Left kidney (tissue), 2 donors: ENCODE results near the gene HSD3B7. TPM values are rescaled to one million over a fixed set of nuclear protein-coding genes. Genes with fewer than 3 reads are reported as not detected.
"Not testable (repeated sequence)": the region's sequence is repeated elsewhere in the genome, so short reads cannot be mapped to it uniquely, and the experiment has no call there.

Experiments
- DNase-seq: peaks from one replicate; pipeline ENCODE4 v3.0.0-alpha.2; 2013
- polyA plus RNA-seq: library from polyadenylated mRNA; unstranded; fragments of 120-200 nt; gene quantifications from one replicate; pipeline ENCODE4 v1.2.1, GENCODE V29; 2013; ENCODE audit not compliant: insufficient read length

HSD3B7 gene
- polyA plus RNA-seq, 1 donor = 6.7 TPM

DNA sequence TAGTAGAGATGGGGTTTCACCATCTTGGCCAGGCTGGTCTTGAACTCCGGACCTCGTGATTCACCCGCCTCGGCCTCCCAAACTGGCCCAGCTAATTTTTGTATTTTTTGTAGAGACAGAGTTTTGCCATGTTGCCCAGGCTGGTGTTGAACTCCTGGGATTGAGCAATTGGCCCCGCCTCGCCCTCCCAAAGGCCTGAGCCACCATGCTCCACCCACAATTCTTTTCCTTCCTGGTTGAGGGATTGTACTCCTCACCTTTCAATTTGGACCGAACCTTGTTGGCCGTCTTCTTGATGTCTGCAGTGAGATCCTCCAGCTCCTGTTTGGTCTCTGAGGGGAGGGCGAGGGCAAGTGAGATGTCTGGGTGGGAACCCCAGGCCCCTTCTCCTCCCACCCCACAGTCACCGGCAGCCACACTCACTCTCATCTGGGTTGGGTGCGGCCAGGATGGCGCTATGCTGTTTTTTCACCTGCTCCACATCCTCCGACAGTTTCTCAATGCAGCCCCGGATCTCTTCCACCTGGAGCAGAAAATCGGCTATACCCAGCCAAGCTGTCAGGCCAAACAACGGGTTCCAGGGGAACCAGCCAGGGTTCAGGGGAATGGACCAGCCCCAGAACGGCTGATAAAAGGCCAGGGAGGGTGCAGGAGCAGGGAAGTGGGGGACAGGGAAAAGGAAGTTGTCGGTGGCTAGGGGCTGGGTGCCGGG, 15.8 kb downstream of the HSD3B7 start:
- no peak for DNase-seq

DNA sequence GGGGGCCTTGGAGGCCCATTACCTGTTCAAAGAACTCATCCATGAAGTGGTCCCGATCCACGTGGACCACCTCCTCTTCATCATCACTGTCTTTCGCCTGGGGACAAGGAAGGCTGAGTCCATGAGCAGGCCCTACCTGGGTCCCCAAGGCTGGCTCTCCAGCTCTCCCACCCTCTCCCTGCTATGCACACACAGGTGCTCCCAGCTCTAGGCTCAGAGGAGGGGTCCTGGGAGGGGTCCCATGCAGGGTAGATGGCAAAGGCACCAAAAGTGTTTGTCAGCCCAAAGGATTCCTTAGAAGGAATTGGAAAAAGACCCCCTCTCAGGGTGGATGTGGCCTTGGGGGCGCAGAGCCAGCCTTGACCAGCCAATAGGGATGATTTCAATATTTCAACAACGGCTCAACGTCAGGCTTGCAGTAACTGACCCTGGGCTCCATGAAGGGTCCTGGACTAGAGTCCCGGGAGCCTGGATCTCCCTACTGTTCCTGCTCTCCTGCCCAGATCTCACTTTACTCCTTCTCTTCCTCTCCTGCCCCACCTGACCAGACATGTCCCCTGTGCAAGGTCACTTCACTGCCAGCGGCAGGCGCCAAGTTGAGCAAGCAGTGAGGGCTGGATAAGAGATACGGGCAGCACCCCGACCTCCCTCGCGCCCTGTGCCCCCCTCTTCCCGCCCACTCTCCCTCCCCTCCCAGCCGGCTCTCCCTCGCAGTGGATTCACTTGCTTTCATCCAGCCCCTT, 16.7 kb downstream of the HSD3B7 start:
- DNase-seq = no peak

DNA sequence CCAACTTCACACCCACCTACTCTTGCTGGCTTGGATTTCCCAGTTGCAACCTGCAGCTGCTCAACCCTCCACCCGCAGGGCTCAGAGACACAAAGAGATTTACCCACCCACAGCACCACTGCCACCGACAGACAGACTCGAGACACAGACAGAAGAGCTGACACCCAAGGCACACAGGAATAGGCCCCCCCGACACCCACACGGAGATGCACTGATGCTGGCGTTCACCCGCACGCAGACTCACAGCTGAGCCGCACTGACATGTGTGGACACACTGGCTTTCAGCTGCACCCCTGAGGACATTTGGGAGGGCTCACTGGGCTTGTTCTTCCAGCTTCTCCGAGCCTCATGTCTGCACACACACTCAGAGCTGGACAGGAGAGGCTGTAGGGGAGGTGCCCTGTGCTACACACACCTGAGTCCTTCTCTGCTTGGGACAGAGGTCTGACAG, 17.3 kb downstream of the HSD3B7 start:
- DNase-seq = no peak

DNA sequence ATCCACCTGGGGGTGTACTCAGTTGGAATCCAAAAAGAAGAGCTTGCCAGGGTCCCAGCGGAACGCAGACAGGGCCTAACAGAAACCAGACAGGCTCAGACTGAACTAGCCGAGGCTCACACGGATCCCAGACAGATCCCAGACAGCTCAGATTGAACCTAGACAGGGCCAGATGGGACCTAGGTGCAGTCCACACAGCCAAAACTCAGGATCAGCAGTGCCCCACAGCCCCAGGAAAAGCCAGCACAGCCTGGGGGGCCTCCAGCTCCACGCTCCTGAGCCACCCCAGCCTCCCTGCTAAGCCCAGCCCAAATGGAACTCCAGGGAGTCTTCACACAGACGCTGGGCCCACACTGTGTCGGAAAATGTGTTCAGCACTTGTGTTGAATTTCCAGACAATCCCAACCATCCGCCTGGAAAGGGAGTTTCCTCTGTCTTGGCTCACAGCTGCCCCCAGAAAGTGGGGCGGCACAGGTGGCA, 17.9 kb downstream of the HSD3B7 start:
- no peak for DNase-seq

DNA sequence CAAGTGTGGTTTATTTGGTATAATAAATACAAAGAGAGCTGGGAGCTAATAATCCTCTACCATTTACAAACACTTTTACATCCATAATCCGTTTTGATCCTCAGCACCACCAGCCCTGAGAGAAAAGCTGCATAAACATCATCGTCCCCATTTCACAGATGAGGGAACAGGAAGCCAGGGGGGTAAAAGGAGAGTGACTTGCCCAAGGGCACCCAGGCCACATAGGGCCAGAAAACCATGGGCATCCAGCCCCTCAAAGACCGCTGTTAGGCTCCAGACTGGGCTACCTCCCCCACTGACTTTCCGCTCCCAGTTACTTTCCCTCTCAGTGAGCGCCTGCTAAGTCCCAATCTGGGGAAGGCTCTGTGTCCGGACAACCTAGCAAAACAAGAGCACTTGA, 18.7 kb downstream of the HSD3B7 start:
- DNase-seq = no peak

DNA sequence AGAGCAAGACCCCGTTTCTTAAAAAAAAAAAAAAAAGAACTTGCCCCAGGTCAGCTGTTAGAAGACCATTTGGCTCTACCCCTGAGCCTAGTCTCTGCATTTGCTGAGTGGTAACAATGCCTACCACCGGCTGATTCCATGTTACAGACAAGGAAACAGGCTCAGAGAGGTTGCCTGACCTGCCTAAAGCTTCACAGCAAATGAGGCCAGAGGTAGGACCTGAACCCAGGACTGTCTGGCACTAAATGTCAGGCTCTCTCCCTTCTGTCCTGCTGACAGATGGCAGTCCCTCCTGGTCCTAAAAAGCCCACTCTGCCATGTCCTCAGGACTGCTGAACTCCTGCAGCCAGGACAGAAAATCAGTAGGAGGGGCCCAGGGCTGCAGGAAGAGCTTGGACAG, 19.7 kb downstream of the HSD3B7 start:
- DNase-seq = no peak

DNA sequence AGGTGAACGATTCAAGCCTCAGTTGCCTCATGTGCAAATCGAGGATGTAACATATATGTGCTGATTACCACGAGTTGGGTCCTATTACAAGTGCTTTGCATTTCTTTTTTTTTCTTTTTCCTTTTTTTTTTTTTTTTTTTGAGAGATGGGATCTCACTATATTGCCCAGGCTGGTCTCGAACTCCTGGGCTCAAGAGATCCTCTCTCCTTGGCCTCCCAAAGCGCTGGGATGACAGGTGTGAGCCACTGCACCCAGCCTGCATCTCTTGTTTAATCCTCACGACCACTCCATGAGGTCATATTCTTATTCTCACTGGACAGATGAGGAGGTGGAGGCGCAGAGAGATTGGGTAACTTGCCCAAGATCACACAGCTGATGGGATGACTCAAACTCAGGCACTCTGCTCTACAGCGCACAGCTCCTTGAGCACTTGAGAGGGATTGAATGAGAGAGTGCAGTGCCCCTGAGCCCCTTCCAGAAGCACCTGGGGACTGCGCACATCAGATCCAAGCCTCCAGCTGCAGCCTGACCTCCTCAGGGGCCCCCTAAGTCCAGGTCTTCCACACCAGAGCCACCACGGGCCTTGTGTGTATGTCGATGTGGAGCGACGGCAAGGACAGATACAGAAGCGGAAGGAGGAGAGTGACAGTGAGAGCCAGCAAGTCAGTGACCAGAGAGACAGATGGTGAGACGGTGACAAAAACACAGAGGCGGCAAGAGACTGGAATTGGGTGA, 20.5 kb downstream of the HSD3B7 start:
- no peak for DNase-seq

DNA sequence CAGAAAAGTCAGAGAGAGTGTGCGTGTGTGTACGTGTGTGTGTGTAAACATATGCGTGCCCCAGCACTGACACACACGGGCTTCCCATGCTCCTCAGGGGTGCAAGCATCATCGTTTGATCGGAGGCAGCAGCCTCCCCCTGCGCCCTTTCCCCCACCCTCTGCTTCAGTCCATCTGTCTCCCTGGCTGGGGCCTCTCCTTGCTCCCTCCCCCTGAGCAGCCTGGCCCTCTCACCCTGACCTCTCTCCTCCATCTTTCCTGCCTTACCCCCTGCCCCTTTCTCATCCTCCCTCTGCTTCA, 21.0 kb downstream of the HSD3B7 start:
- no peak for DNase-seq

DNA sequence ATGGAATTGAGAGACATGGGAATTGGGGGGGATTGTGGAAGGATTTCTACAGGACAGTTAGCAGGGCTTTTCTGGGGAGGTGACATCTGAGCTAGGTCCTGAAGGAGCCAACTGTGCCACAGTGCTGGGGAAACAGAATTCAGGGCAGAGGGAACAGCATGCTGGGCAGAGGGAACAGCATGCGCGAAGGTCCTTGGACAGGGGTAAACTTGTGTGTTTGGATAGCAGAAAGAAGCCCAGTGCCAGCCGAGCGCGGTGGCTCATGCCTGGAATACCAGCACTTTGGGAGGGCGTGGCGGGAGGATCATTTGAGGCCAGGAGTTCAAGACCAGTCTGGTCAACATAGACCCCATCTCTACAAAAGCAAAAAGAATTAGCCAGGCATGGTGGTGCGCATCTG, 21.6 kb downstream of the HSD3B7 start:
- no peak for DNase-seq

DNA sequence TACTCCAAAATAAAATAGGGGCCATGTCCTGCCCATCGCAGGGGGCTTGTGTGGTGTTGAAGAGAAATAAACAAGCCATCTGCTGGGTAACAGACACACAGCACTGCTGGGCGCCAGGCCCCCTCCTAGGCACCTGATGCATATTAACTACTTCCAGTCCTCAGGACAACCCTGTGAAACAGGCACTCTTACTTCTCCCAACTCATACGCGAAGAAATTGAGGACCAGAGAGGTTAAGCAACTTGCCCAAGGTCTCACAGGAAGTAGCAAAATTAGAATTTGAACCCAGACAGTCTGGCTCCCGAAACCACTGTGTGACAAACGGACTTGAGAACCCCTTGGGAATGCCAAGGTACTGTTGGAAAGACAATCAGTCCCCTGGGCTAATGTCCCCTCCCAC, 22.7 kb downstream of the HSD3B7 start:
- no peak for DNase-seq

DNA sequence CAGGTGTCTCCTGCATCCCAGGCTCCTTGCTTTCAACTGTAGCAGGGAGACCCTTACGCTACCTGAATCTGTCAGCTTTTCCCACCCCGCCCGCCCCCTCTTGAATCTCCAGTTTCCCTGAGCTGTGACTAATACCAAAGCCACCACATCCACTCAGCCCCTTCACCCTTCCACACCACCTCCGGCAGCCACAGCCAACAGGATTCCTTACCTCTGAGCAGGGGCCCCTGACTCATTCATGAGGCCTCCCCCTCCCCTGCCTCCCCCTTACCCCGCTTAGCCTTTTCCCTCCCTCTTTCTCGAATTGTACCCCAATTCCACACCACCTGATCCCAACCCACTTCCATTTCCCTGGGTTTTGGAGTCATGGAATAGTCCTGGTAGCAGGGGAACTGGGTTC, 23.1 kb downstream of the HSD3B7 start:
- no peak for DNase-seq

DNA sequence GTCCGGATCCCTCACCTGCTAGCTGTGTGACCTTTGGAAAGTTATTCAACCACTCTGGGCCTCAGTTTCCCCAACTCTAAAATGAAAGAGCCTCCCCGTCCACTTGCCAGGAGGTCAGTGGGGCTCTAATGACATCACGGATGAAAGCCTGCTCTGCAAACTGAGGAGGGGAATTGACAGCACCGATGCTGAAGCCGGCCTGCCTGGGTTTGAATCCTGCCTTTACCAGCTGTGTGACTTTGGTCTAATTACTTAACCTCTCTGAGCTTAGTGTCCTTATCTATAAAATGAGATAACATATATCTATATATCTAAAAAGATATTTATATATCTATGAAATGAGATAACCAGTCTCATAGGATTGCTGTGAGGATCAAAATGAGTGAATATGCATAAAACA, 23.5 kb downstream of the HSD3B7 start:
- no peak for DNase-seq

DNA sequence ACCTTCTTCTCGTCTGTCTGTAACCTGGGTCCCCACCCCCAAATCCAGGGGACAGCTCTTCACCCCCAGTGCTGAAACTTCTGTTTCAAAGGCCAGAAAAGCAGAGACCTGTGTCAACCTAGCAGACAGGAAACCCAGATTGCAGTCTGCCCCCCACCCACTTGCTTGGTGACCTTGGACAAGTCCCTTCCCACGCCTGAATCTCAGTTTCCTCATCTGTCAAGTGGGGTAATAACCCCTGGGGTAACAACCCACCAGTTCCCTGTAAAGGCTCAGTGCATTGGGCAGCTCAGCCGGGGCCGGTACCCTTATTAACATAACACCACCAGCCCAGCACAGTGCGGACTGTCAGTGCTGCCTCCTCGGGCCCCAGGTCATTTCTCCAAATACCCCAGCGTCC, 24.1 kb downstream of the HSD3B7 start:
- no peak for DNase-seq

DNA sequence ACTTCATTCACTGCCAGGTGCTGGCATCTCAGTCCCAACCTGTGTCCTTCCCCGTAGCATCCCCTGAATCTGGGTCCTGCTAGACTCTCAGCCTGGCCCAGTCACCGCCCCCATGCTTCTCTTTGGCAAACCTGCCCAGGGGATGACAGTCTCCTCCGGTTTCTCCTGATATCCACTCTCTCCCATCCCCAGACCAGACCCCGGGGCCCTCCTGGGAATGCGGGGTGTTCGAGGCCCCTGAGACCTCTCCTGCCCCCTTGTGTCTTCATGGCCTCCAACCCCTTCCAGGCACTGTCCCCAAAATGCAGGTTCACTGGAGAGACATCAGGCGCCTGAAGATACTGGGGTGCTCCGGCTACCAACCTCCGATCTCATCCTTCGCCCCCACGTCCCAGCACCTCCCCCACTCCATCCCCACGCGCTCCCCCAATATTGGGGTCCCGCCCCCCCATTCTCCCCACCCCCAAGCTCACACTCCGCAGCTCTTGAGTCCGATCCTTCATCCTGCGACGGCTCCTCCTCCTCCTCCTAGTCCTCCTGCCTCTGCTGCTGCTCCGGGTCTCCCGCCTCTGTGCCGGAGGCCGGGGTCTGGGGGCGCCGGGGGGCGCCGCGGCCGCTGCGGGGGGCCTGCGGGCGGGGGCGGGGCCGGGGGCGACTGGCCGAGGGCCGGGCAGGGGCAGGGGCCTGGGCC, 25.0 kb downstream of the HSD3B7 start:
- DNase-seq = no peak

DNA sequence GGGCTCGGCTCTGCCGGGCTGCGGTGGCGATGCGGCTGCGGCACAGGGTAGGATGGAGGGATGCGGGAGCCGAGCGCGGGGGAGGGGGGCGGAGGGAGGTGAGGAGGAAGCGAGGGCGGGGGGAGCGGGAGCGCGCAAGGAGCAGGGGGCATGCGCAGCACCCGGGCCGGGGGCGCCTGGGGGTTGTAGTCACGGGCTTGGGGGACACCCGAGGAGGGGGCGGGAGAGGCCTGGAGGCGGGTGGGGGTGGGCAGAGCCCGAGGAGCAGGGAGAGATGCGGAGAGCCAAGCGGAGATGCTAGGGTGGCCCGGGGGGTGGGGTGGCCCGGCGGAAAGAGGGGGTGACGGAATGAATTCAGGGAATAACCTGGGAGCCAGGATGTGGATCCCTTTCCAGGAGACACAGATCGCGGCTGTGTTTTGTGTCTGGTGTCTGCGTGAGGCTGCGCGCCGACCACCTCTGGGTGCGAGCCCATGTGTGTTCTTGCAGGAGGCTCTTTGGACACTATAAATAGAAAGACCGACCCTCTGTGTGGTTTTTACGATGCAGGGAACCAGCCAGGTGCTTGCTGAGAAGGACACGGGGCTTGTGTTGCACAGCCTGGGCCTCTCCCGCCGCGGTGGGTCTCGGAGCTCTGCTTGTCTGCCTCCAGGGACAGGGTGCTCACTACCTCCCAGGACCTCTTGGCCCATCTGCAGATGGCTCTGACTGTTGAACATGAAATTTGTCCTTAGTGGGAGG, 25.7 kb downstream of the HSD3B7 start, which contains the start of gene STX1B:
STX1B (minus strand) TSS at position 54 of the 741 bp plus-strand sequence. CDS start 242 bp downstream, outside the sequence.
- DNase-seq = peak; percentile 50

DNA sequence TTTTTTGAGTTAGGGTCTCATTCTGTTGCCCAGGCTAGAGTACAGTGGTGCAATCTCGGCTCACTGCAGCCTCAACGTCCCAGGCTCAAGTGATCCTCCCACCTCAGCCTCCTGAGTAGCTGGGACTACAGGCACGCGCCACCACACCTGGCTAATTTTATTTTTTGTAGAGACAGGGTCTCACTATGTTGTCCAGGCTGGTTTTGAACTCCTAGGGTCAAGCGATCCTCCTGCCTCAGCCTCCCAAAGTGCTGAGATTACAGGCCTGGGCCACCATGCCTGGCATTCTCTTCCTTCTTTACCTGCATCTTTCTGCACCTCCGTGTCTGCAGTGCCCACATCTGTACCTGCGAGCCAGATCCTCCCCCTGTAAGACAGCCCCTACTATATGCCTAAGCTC, 26.8 kb downstream of the HSD3B7 start:
- DNase-seq = not testable (repeated sequence)

DNA sequence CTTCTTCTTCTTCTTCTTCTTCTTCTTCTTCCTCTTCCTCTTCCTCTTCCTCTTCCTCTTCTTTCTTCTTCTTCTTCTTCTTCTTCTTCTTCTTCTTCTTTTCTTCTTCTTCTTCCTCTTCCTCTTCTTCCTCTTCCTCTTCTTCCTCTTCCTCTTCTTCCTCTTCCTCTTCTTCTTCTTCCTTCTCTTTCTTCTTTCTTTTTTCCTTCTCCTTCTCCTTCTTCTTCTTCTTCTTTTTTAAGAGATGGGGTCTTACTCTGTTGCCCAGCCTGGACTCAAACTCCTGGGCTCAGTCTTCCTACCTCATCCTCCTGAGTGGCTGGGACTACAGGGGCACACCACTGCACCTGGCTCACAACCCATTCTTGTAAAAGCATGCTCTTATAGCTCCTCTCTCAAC, 28.3 kb downstream of the HSD3B7 start:
- not testable (repeated sequence) for DNase-seq

DNA sequence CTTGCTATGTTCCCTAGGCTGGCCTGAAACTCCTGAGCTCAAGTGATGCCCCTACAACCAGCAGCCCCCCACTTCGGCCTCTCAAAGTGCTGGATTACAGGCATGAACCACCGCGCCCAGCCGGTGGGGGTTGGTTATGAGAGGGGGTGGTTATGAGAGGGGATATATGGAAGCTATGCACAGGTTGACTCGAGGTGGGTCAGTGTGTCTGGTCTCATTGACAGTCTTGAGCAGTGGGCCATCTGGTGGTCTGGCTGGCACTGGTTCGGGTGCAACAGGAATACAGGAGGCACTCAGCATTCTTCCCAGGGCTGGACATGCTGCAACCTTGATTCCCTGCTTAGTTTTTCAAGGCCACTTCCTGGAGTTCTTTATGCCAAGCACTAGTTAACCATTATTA, 31.0 kb downstream of the HSD3B7 start:
- no peak for DNase-seq

DNA sequence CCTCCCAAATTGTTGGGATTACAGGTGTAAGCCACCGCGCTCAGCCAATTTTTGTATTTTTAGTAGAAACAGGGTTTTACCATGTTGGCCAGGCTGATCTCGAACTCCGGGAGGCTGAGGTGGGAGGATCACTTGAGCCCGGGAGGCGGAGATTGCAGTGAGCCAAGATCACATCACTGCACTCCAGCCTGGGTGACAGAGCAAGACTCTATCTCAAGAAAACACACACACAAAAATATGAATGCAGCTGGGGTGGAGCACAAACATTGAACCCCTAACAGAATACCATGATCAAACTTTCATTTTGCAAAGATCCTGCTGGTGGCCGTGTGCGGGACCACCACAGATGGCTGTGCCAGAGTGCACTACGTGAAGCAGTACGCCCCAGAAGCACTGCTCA, 32.7 kb downstream of the HSD3B7 start:
- not testable (repeated sequence) for DNase-seq

DNA sequence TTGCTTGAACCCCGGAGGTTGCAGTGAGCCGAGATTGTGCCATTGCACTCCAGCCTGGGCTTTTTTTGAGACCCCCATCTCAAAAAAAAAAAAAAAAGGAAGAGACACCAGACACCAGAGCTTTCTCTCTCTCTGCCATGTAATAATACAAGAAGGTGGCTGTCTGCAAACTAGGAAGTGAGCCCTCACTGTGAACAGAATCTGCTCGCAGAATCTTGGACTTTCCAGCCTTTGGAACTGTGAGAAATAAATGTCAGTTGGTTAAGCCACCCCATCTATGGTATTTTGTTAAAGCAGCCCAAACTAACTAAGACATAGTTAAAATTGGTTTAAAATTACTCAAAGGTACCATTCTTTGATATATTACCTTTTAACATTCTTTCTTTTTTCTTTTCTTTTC, 35.5 kb downstream of the HSD3B7 start:
- no peak for DNase-seq

DNA sequence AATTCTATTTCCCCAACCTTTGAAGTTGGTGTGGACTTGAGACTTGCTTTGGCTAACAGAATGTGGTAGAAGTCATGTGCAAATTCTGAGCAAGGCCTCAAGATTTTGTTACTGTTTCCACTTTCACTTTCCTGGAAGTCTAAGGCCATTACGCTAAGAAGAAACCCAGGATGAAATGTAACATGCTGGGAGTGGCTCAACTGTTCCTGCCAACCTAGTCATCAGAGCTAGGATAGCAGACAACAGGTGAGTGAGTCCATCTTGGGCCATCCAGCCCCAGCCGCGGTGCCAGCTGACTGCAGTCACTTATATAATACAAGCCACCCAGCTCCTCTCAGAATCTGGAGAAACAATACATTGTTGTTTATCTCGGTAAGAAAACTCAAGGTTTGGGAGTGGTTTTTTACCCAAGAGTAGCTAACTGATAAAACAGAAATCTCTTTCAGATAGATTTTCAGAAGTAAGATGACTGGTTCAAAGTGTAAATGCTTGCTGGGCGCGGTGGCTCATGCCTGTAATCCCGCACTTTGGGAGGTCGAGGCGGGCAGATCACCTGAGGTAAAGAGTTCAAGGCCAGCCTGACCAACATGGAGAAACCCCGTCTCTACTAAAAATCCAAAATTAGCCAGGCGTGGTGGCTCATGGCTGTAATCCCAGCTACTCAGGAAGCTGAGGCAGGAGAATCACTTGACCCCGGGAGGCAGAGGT, 37.7 kb downstream of the HSD3B7 start:
- no peak for DNase-seq
